HG02885 (cell line): ENCODE measurements around the gene PRR35.

Experiments used
- ATAC-seq: cut with Tn5 transposase; IDR thresholded peaks from one replicate; pipeline ENCODE4 v1.9.1; 2021; ENCODE audit warnings: mild to moderate bottlenecking; ENCODE audit not compliant: unreplicated experiment, poor library complexity

Gene PRR35

DNA sequence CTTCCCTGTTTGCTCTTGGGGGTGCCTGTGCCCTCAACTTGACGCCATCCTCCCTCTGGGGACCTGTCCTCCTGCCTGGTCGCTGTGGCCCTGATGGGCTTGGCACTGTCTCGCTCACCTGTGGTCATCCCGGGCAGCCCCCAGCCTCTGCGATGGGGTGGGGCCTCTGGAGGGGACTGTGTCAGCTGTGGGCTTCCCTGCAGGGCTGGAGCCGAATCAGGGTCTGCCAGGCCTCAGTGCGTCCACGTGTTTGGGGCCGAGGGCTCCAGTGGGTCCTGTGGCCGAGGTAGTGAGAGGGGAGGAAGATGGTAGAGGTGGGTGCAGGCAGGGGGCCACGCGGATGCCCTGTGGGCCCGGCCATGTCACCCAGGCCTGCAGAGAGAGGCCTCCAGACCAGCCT is 17.6 kb downstream of the PRR35 start:
- ATAC-seq, result no peak

DNA sequence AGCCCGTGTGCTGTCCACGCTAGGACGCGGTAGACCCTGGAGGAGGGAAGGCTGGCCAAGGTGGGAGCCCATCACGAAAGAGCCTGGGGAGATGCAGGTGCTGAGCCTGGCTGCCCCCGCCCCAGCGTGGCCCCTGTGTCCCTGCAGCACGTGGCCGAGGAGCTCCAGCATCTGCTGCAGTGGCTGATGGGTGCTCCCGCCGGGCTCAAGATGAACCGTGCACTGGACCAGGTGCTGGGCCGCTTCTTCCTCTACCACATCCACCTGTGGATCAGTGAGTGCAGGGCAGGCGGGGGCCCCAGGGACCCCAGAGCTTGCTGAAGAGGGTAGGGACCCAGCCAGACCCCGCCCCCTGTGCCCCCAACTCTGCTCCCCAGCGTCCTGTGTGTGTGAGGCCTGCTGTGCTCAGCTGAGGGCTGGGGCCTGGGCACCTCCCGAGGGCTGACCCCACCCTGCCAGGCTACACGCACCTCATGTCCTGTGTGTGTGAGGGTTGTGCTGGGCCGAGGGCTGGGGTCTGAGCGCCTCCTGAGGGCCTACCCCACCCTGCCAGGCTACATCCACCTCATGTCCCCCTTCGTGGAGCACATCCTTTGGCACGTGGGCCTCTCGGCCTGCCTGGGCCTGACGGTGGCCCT is 18.2 kb downstream of the PRR35 start:
- ATAC-seq, result no peak

DNA sequence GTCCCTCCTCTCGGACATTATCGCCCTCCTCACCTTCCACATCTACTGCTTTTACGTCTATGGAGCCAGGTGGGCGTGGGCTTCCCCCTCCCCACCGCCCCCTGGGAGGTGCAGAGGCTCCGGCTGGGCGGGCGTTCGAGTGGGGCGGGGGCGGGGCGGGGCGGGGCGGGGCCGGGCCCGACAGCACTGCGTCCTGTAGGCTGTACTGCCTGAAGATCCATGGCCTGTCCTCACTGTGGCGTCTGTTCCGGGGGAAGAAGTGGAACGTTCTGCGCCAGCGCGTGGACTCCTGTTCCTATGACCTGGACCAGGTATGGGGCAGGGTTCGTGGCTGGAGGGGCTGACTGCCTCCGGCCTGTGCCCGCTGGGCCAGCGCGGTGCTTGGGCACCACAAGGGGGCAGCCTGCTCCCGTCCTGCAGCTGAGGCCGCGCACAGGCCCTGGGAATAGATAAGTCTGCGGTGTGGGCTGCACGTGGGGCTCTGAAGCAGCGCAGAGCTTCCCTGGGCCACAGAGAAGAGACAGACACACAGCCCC is 18.7 kb downstream of the PRR35 start:
- peak; percentile 54 for ATAC-seq

DNA sequence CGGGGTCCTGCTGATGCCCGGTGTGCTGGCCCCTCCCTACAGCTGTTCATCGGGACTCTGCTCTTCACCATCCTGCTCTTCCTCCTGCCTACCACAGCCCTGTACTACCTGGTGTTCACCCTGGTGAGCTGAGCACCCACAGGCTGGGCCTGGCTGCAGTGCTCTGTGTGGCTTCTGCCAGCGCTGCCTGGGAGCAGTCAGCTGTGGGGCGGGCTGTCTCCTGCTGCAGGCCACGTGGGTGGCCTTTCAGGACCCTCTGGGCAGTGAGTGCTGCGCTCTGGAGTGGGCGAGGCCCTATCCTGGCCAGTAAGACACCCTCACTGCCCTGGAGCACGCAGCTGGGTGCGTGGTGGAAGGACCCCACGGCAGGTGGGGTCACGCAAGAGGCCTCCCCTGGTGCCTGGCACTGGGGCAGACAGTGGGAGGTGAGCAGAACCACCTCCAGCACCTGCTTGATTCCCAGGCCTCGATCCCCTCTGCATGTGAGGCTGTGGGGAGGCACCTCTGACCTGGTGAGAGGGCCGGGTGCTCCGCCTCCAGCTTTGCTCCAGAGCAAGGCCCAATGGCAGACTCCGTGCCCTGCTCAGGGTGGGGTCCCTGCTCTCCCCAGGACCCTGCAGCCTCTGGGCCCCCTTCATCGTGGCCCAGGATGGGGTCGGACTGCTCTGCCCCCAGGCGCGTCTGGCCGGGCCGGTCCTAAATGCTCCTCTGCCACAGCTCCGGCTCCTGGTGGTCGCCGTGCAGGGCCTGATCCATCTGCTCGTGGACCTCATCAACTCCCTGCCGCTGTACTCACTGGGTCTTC is 20.1 kb downstream of the PRR35 start:
- no peak for ATAC-seq

DNA sequence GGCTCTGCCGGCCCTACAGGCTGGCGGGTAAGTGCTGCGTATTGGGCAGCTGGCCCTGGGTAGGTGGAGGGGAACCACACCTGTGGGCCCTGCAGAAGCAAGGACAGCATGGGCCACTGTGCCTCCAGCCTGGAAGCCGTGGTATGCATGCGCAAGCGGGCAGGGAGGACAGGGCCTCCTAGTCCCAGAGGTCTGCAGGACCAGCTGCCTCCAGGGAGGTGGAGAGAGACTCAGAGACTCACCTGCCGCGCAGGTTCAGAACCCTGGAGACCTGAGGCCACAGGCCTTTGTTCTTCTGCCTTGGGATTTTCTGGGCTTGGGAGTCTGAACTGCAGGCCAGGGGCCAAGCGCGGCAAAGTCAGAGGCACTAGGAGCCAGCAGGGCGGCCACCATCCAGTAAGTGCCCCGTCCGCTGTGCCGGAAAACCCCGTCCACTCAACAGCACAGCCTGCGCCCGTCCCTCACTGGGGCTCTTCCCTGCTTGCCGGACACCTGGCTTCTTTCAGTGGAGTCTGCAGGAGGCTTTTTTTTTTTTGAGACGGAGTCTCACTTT is 20.8 kb downstream of the PRR35 start:
- ATAC-seq, result no peak

DNA sequence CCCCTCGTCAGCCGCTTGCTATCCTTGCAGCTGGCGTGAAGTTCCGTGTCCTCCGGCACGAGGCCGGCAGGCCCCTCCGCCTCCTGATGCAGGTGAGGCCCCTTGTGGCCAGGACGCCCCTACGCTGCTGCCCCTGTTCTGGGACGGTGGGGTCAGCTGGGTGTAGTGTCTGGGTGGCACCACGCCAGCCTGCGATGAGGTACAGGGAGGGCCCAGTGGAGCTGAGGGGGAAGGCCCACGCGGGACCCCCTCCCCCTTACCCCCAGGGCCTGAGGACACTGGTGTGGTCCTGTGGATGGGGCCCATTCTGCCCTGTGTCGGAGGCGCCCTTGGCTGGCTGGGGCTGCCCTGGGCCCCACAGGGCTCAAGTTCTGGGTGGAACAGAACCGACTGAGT is 22.0 kb downstream of the PRR35 start:
- no peak for ATAC-seq

DNA sequence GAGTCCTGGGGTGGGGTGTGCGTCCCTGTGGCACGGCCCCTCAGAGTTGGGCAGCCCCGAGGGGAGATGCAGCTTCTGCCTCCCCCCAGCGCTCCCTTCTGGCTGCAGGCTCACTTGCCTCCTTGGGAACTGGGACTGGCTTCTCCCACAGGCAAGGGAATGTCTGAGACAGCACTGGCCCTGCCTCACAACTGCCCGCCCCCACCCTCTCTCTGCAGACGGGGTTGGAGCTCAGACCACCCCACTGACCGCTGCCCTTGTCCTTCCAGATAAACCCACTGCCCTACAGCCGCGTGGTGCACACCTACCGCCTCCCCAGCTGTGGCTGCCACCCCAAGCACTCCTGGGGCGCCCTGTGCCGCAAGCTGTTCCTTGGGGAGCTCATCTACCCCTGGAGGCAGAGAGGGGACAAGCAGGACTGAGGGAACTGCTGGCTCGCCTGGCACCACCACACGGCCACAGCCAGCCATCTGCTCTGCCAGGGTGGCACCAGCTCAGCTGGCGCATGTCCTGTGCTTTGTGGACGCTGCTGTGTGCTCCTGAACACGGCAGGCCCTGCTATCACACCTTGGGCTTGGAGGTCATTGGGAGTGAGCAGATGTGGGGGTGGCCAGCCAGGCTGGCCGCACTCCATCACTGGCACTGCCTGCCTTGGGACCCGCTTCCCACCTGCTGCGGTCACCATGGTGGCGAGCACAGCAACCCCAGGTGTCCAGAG is 22.6 kb downstream of the PRR35 start:
- no peak for ATAC-seq

DNA sequence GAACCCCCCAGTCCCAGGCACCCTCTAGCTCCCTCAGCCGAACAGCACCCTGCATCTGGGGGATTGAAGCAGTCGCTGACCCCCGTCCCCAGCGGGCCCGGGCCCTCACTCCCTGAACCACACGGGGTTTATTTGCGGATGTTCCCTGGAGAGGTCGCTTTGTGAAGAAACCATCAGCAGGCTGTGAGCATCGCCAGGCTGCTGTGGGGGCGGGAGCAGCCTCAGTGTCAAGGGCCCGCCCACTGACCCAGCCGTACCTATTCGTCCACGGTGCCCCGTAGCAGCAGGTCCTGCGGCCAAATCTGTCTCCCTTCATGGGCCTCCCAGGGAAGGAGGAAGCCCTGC is 23.2 kb downstream of the PRR35 start:
- ATAC-seq, result no peak

DNA sequence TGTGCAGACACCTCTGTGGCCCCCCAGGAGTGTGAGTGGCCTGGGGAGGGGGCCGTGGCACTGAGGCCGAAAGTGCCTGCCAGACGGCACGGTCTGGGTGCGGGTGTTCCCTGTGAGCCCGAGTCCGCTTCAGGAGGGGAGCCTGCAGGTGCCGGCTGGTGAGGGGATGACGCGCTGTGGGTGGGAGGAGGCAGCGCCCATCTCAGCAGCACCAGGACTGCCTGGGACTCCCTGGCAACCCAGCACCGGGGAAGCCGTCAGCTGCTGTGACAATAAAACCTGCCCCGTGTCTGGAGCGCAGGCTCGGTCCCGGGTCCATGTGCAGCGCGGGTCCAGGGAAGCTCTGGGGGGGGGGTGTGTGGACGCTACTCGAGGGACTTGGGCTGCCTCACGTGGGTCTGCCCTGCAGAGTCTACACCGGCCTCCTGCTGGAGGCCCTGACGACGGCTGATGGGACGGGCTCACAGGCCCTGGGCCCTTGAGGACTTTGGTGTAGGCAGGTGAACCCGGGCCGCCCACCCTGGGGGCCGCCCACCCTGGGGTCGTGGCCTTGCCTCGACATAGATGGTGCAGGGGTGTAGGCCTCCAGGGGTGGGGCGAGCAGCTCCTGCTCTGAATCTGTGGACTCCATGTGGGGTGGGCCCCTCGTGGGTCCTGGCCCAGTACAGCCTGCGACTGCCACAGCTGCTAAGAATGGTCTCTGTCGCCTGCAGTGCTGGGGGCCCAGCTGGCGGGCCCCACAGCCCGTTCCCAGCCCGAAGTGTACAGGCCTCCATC is 23.8 kb downstream of the PRR35 start:
- no peak for ATAC-seq

DNA sequence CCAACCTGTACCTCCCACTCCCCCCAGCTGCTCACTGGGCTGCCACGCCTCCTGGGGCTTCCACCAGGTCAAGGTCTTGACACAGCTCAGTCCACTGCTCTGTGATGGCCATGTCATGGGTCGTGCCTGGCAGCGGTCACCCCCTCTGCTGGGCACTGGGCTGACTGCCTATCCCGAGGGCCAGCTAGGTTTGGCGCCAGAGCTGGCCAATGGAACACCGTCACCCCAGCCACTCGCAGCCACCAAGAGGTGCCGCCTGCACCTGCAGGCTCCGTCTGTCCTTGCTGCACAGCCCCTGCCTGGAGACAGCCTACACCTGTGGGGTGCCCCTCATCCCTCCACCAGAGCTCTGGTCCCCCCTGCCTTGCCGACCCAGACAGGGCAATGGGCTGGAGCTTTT is 25.2 kb downstream of the PRR35 start:
- ATAC-seq, result no peak

DNA sequence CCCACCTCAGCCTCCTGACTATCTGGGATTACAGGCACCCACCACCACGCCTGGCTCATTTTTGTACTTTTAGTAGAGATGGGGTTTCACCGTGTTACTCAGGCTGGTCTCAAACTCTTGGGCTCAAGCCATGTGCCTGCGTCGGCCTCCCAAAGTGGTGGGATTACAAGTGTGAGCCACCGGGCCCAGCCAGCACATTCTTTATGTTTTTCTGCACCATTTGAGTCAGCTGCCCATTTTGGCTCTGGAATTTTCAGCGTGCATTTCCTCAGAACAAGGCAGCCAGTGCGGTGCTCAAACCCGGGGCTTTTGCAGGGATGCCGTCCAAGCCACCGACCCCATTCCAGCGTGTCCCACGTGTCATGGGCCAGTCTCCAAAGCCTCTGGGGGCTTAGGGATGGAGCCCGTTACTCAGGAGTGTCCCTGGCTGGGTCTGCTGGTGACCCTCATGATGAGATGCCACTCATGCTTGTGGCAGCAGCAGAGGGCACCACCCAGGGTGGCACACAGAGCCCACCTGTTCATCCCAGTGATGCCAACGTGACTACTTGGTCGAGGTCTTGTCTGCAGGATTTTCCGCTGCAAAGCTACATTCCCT is 26.0 kb downstream of the PRR35 start:
- no peak for ATAC-seq

DNA sequence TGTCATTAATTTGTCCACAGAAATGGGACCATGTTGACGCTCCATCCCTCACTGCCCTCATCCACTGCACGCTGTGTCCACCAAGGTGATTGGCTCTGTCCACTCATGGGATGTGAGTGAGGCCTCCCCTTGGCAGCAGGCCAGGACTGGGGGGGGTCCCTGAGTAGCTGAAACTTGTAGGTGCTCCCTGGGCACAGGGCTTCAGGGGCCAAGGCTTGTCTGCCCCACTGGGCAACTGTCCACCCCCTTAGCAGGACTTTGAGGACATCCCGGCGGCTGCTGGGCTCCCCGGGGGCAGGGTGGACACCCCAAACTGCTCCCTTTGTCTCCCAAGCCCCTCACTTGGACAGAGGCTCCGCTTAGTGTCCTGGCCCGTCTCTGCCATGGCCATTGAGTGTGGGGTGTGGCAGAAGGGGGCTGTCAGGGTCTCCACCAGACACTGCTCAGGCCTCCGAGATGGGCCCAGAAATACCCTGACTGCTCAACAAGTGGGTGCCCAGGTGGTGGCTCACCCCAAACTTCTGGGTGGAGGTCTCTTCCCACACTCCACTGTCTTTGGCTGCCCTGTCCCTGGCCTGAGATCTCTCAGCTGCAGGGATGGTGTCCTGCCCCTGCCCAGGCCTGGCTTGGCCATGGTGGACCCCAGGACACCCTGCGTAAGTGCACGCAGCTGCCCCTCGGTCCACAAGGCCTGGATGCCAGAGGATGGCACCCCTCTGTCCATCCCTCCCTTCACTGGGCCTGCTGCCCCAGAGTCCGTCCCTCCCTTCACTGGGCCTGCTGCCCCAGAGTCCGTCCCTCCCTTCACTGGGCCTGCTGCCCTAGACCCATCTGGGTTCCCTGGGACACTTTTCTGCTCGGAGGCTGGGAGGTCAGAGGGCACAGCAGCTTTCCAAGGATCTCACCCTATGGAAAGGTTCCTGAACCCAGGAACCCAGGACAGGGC is 26.7 kb downstream of the PRR35 start:
- ATAC-seq, result no peak

DNA sequence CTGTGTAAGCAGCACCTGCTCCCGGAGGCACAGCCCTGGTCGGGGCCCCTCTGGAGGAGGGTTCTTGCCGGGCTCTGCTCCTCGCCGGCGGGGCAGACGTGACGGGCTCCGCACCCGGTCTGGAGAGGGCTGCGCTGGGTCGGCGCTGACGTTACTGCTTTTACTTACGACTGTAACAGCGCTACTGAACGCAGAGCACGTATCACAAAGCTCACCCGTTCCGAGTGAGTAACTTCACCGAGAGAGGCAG is 28.4 kb downstream of the PRR35 start:
- ATAC-seq, result peak; percentile 11

DNA sequence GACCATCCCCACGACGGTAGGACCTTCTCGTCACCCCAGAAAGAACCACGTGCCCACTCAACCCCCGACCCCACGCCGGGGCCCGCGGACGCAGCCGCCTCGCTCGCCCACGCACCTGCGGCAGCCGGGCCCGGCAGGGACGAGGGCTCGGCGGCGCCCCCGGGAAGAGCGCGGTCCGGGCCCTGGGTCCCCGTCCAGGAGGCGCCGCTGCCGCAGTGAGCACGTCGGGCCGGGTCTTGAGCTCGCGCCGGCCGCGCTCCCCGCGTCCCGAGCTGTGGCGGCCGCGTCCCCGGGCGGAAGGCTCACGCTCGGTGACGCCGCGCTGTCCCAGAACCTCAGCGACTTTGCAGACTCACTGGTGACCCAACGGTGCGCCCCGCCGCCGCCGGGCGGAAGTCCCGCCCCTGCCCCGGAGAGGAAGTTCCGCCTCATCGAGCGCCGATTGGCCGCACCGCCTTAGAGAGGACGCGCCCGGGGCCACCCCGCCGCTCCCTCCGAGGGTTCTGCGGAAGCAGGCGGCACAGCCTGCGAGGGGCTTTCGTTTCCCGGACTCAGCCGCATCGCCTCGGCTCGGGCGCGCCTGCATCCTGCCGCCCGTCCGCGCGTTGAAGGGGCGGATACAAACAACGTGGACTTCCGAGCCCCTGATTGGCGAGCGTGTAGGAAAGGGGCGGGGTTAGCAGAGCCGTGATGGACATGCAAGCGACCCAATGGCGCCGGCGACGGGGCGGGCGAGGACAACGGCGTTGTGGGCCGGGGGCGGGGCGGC is 28.9 kb downstream of the PRR35 start:
- peak; percentile 76 for ATAC-seq

DNA sequence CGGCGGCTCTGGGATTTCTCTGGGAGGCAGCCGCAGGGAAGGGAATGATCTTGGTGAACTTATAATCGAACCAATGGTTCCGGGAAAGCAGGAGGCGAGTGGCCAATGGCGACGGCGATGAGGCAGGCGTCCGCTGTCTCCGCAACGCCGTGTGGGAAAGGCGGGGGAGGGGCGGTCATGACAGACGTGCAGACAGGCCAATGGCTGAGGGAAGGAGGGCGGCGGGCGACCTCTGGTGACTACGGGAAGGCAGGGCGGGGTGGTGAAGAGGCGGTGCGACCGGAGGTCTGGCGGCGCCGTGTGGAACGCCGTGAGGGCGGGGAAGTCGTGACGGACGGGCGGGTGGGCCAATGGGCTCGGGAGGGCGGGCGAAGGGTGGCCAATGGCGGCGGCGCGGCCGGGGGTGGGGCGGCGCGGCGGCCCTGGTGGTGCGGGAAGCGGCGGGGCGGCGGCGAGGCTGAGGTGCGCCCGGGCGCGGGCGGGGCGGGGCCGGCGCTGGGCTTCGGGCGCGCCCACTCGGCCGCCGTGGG is 29.5 kb downstream of the PRR35 start, which contains the start of gene RAB40C:
Gene RAB40C (plus strand): TSS at position 409 of the 530 bp plus-strand sequence. CDS start 226 bp downstream, outside the sequence.
- ATAC-seq, result peak; percentile 78

DNA sequence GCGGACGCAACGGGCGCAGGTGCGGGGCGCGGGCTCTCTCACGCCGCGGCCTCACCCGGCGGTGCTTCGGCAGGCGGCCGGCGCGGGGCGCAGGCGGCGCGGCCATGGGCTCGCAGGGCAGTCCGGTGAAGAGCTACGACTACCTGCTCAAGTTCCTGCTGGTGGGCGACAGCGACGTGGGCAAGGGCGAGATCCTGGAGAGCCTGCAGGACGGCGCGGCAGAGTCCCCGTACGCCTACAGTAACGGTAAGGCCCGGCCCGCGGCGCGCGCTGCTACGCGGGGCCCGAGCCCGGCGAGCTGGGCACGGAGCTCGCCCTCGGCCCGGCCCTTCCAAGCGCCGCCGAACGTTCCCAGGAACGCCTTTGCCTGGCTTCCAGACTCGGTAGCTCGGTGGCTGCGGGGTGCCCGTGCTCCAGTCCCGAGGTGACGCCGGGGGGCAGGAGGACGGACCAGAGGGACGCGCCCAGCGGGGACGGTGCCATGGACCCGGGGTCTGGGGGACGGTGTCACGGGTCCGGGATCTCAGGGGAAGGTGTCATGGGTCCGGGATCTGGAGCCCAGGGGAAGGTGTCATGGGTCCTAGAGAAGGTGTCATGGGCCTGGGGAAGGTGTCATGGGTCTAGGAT is 30.1 kb downstream of the PRR35 start:
- no peak for ATAC-seq

DNA sequence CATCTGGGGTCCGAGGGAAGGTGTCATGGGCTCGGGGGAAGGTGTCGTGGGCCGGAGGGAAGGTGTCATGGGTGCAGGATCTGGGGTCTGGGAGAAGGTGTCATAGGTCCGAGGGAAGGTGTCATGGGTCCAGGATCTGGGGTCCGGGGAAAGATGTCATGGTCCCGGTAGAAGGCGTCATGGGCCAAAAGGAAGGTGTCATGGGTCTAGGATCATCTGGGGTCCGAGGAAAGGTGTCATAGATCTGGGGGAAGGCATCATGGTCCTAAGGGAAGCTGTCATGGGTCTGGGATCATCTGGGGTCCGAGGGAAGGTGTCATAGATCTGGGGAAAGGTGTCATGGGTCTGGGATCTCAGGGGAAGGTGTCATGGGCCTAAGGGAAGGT is 30.6 kb downstream of the PRR35 start:
- ATAC-seq, result no peak

DNA sequence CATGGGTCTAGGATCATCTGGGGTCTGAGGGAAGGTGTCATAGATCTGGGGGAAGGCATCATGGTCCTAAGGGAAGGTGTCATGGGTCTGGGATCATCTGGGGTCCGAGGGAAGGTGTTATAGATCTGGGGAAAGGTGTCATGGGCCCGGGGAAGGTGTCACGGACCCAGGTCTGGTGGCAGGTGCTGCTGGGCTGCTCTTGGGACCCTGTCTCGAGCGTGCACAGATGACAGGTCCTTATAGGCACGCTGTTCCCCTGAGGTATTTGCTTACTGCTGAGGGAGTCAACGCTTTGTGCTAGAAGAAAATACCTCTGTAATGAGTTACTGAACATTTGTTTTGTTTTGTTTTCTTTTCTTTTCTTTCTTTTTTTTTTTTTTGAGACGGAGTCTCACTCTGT is 31.0 kb downstream of the PRR35 start:
- ATAC-seq, result no peak
